ENCODE data around the gene VWC2L. TPM values are rescaled to one million over a fixed set of nuclear protein-coding genes. Genes with fewer than 3 reads are reported as not detected.

The VWC2L gene
- total and polyA plus RNA-seq, 2 of the 8 experiments (the other 6 are each of a cell fraction or from before 2014, with no cell fraction given), result not detected

DNA sequence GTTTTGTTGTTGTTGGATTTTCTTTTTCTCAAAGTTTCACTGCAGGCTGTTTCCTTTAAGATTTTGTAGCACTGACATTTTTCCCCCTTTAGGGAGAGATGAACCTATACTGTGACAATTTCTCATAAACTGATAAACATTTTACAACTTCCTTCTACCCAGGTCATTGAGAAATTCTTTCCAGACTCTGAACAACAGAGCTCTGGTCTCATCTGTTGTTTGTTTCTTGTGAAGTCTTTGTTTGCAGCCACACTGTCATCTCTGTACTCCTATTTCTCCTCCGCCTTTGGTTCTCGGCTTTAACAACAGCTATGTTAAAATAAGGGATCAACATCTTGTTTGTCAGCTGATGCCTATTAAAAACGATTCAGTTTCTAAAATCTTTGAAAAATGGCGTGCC, 167.6 kb downstream of the VWC2L start (continued):
- TF ChIP-seq PHF8 (conservative IDR thresholded peaks at IDR 0.05; ENCODE audit: low read depth, low read length) (no peak), BACH1 (IDR thresholded peaks at IDR 0.05; ENCODE audit: low read length) (no peak), RAD21 (IDR thresholded peaks at IDR 0.05 in 1 of 2, conservative IDR thresholded peaks at IDR 0.05 in 1 of 2; ENCODE audit: low read depth in 2 of 2, low read length in 2 of 2) (no peak), BCL11A (IDR thresholded peaks at IDR 0.05; ENCODE audit: low read depth in 2 of 2, low read length in 2 of 2) (no peak), JUND (IDR thresholded peaks at IDR 0.05; ENCODE audit: low read length) (no peak)

Measured in H1 (cell line).